KMS-11 (cell line): ENCODE measurements around the gene PTPN14.
"Not testable (repeated sequence)": the region's sequence is repeated elsewhere in the genome, so short reads cannot be mapped to it uniquely, and the experiment has no call there.

Experiments
- H2AFZ ChIP-seq: fragments of 200-600 bp; sonication (generic); 2 replicates; pipeline ENCODE4 v1.6.1; 2016; ENCODE audit warnings: antibody characterized with exemption, mixed run types, low read depth
- H3K27ac ChIP-seq: fragments of 200-600 bp; sonication (generic); 2 replicates; pipeline ENCODE4 v1.6.1; 2016; ENCODE audit warnings: mild to moderate bottlenecking, mixed run types
- H3K27me3 ChIP-seq: fragments of 200-600 bp; sonication (generic); 2 replicates; pipeline ENCODE4 v1.6.1; 2017; ENCODE audit warnings: mild to moderate bottlenecking, low read depth, mixed run types, moderate library complexity; ENCODE audit not compliant: insufficient read depth
- H3K36me3 ChIP-seq: fragments of 200-600 bp; sonication (generic); 2 replicates; pipeline ENCODE4 v1.6.1; 2017; ENCODE audit warnings: mild to moderate bottlenecking, mixed run types; ENCODE audit not compliant: insufficient read depth
- H3K4me1 ChIP-seq: fragments of 200-600 bp; sonication (generic); 2 replicates; pipeline ENCODE4 v1.6.1; 2016; ENCODE audit warnings: mild to moderate bottlenecking, low read depth, mixed run types; ENCODE audit not compliant: poor library complexity, severe bottlenecking
- H3K4me2 ChIP-seq: fragments of 200-600 bp; sonication (generic); 2 replicates; pipeline ENCODE4 v1.7.0; 2016; ENCODE audit warnings: mild to moderate bottlenecking, mixed run types
- H3K4me3 ChIP-seq: fragments of 200-600 bp; sonication (generic); IDR thresholded peaks from 2 replicates; pipeline ENCODE4 v1.6.1; 2017; ENCODE audit warnings: low read depth, low read length, mixed read lengths; ENCODE audit not compliant: insufficient read depth
- H3K79me2 ChIP-seq: fragments of 200-600 bp; sonication (generic); 2 replicates; pipeline ENCODE4 v1.6.1; 2016; ENCODE audit warnings: low read depth, mixed run types; ENCODE audit not compliant: insufficient read depth
- H3K9ac ChIP-seq: fragments of 200-600 bp; sonication (generic); 2 replicates; pipeline ENCODE4 v1.6.1; 2016; ENCODE audit warnings: mild to moderate bottlenecking, mixed run types
- H4K20me1 ChIP-seq: fragments of 200-600 bp; sonication (generic); 2 replicates; pipeline ENCODE4 v1.6.1; 2016; ENCODE audit warnings: mild to moderate bottlenecking, mixed run types; ENCODE audit not compliant: insufficient read depth
- TF ChIP-seq, protein P1 (sequence below): fragments of 200-600 bp; sonication (generic); conservative IDR thresholded peaks from 2 replicates; pipeline ENCODE4 v1.6.1; 2017; ENCODE audit warnings: low read depth, mild to moderate bottlenecking, antibody characterized with exemption, low read length, moderate library complexity, mixed read lengths

The PTPN14 gene

DNA sequence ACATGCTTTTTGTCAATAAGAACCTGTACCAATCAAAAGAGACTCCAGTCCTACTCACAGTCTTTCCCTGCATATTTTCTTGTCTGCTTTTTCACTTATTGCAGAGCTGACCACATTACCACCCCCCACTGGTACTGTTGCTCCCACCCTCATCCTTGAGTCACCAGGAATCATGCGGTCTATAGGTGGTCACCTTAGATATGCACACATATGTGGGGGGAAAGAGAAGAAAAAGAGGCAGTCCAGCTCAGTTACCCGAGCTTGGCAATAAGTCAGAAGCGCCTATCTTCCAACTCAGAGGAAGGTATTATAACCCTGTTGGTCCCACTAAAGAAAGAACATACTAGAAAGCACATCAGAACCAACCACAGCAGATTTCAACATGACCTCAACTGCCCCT is 151.3 kb downstream of the PTPN14 start:
- Histone ChIP-seq H3K27me3 (no peaks in the 10 kb centered on the region), H4K20me1 (no peaks in the 10 kb centered on the region), H3K4me1 (no peaks in the 10 kb centered on the region), H3K4me3 (no peak overlapping the region), H3K36me3 (no peaks in the 10 kb centered on the region), H3K4me2 (no peak overlapping the region), H2AFZ (no peak overlapping the region), H3K79me2 (no peaks in the 10 kb centered on the region), H3K9ac (no peak overlapping the region), H3K27ac (no peak overlapping the region)
- TF ChIP-seq, protein P1, sequence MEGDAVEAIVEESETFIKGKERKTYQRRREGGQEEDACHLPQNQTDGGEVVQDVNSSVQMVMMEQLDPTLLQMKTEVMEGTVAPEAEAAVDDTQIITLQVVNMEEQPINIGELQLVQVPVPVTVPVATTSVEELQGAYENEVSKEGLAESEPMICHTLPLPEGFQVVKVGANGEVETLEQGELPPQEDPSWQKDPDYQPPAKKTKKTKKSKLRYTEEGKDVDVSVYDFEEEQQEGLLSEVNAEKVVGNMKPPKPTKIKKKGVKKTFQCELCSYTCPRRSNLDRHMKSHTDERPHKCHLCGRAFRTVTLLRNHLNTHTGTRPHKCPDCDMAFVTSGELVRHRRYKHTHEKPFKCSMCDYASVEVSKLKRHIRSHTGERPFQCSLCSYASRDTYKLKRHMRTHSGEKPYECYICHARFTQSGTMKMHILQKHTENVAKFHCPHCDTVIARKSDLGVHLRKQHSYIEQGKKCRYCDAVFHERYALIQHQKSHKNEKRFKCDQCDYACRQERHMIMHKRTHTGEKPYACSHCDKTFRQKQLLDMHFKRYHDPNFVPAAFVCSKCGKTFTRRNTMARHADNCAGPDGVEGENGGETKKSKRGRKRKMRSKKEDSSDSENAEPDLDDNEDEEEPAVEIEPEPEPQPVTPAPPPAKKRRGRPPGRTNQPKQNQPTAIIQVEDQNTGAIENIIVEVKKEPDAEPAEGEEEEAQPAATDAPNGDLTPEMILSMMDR = no peak

DNA sequence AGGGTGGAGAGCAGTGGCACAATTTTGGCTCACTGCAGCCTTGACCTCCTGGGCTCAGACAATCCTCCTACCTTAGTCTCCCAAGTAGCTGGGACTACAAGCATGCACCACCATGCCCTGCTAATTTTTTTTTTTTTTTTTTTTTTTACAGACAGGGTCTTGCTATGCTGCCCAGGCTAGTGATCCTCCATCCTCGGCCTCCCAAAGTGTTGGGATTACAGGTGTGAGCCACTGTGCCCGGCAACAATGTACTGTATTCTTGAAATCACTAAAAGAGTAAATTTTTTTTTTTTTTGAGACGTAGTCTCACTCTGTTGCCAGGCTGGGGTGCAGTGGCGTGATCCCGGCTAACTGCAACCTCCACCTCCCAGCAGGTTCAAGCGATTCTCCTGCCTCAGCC is 152.9 kb downstream of the PTPN14 start:
- Histone ChIP-seq H4K20me1 (no peaks in the 10 kb centered on the region), H3K4me1 (no peaks in the 10 kb centered on the region), H3K4me2 (no peak overlapping the region), H3K27ac (no peak overlapping the region), H3K4me3 (no peak overlapping the region), H3K9ac (no peak overlapping the region), H3K27me3 (no peaks in the 10 kb centered on the region), H3K79me2 (no peaks in the 10 kb centered on the region), H2AFZ (no peak overlapping the region), H3K36me3 (no peaks in the 10 kb centered on the region)
- TF ChIP-seq, protein P1 = no peak

DNA sequence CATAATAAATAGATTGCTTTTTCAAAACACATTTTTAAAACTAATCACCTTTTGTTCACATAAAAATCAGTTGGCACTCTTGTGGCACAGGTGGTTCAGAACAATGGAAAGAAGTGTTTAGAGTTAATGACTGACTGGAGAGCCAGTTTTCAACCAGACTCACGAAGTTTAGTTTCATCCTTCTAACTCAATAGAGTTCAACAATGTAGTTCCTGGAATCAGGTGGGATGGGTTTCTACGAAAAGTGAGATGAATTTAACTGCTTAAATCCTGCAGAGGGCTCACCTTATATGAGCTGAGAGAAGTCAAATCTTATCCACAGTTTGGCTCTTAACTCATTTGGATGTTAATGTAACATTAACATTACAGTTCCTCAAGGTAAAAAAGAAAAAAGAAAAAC is 153.9 kb downstream of the PTPN14 start:
- Histone ChIP-seq H3K27me3 (no peaks in the 10 kb centered on the region), H3K4me2 (no peak overlapping the region), H3K36me3 (no peaks in the 10 kb centered on the region), H3K4me3 (no peak overlapping the region), H3K4me1 (no peaks in the 10 kb centered on the region), H3K9ac (no peak overlapping the region), H3K79me2 (no peaks in the 10 kb centered on the region), H3K27ac (no peak overlapping the region), H2AFZ (no peak overlapping the region), H4K20me1 (no peaks in the 10 kb centered on the region)
- TF ChIP-seq, protein P1 = no peak

DNA sequence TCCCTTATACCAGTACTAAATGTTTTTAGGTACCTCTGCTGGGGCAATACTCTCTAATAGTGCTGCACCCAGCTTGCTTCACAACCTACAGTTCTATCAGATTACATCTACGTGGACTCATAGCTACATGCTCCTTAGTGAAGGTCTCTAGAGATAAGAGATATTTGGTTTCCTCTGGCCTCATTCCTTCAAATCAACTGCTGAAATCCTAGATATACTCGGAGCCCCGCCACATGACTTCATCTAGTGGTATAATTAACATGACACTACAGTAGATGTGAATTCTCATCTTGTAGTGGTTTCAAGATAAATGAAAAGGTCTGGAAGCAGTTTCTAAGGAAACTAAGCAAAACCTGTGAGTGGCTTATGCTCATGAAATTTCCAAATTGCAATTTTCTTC is 155.1 kb downstream of the PTPN14 start:
- TF ChIP-seq, protein P1 = no peak
- Histone ChIP-seq H3K27me3 (no peaks in the 10 kb centered on the region), H3K79me2 (no peaks in the 10 kb centered on the region), H3K4me1 (no peaks in the 10 kb centered on the region), H3K36me3 (no peaks in the 10 kb centered on the region), H3K4me3 (no peak overlapping the region), H2AFZ (no peak overlapping the region), H3K27ac (no peak overlapping the region), H4K20me1 (no peaks in the 10 kb centered on the region), H3K4me2 (no peak overlapping the region), H3K9ac (no peak overlapping the region)

DNA sequence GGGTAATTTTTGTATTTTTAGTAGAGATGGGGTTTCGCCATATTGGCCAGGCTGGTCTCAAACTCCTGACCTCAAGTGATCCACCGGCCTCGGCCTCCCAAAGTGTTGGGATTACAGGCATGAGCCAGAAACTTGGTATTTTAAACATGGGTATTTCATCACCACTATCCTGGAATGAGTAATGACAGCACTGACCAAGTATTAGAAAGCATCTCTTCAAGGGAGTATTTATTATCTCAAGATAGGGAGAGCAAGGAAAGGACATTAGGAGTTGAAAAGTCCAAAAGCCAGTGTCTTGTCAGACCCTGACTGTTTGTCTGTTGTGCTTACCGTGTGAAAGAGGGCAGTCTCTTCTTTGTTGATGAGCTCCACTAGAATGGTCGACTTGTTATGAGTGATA is 156.8 kb downstream of the PTPN14 start:
- H3K4me3 ChIP-seq, H3K27ac ChIP-seq, H3K4me1 ChIP-seq, H3K9ac ChIP-seq, H4K20me1 ChIP-seq, H3K36me3 ChIP-seq, H2AFZ ChIP-seq, H3K27me3 ChIP-seq, H3K4me2 ChIP-seq, H3K79me2 ChIP-seq: not testable (repeated sequence)
